GM18907 (cell line): ENCODE measurements around the gene DLG3.
"Not testable (repeated sequence)": the region's sequence is repeated elsewhere in the genome, so short reads cannot be mapped to it uniquely, and the experiment has no call there.

Source experiments
- ATAC-seq: cut with Tn5 transposase; IDR thresholded peaks from one replicate; pipeline ENCODE4 v1.9.1; 2021; ENCODE audit warnings: mild to moderate bottlenecking, moderate library complexity; ENCODE audit not compliant: unreplicated experiment

The DLG3 gene

GRCh38 chrX:70444326-70444945, at the start of gene DLG3:
DLG3 (plus strand) TSS chrX:70444835; CDS start chrX:70445202, 367 bp downstream.
- ATAC-seq: no peak

DNA sequence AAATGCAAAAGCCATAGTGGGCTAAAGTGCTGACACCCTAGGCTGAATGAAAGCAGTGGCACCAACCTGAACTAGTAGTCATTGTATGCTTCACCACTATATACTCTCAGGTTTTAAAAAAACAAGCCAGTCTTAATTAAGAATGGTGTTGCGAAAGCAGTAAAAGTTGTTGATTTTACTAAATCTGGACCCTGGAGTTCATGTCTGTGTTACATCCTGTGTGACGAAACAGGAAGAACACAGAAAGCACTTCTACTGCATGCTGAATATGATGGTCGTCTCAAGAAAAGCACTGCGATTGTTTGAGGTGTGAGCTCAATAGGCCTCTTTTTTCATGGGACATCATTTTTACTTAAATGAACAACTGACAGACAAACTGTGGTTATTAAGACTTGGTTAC, 45.7 kb upstream of the DLG3 start:
- ATAC-seq: no peak

DNA sequence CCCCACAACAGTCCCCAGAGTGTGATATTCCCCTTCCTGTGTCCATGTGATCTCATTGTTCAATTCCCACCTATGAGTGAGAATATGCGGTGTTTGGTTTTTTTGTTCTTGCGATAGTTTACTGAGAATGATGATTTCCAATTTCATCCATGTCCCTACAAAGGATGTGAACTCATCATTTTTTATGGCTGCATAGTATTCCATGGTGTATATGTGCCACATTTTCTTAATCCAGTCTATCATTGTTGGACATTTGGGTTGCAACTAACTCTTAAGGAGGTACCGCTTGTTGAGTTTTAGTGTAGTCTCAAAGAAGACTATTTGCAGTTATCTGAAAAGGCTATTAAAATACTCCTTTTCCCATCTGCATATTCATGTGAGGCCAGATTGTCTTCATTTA, 44.5 kb upstream of the DLG3 start:
- not testable (repeated sequence) for ATAC-seq

DNA sequence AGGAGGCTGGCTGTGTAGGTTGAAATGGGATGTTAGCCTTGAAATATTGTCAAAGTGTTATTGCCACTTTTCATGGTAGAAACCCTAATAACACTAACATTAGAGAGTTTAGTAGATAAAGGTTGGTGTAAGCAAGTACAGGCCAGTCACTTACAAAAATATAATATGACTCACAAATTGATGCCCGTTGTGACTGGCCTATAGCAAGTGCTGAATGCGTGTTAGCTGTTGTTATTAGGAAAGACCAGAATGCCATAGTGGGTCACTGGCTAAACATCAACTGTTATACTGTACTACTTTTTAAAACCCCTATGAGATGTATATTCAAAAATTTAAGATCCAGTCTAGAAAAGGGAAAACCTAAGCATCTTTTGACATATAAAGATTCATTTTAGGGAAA, 41.9 kb upstream of the DLG3 start:
- no peak for ATAC-seq

GRCh38 chrX:70405003-70405402, 39.6 kb upstream of the DLG3 start:
- ATAC-seq: no peak

DNA sequence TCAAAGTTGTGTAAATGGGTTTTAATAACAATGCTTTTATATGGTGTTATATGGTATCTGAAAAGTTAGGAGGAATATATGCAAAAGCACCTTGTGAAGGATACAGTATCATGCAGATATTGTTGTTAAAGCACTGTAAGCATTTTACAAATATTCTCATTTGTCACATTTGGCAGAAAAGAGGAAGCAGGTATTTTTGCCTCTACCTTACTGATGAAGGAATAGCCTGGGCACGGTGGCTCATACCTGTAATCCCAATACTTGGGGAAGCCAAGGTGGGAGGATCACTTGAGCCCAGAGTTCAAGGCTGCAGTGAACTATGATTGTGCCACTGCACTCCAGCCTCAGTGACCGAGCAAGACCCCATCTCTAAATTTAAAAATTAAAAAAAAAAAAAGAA, 33.7 kb upstream of the DLG3 start:
- ATAC-seq: no peak

- ATAC-seq: no peak
Observed at GRCh38 chrX:70411475-70411874, 33.2 kb upstream of the DLG3 start.

DNA sequence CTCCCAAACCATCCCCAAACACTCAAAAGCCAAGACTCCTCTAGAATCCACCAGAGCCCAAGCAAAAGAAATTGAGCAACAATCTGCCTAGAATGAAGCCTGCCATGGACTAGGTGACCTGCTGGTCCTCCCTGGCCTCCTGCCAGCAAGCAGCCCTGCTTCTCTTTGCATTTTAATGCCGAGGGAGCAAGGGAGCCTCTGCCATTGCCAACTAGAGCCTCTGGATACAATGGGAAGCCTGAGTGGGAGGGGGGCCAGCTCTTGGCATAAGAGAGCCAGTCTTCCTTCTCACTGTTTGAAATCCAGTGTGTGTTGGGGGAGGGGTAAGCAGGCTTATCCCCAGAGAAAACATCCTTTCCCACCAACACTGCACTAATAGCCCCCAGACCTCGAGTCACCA, 23.0 kb upstream of the DLG3 start:
- ATAC-seq: no peak

GRCh38 chrX:70422851-70423341, 21.7 kb upstream of the DLG3 start, which contains the start of gene GDPD2:
GDPD2 (plus strand) TSS chrX:70423314; CDS start chrX:70424985, 1,671 bp downstream.
- no peak for ATAC-seq

GRCh38 chrX:70423936-70424675, 20.5 kb upstream of the DLG3 start:
- ATAC-seq: no peak

- ATAC-seq: no peak
Observed at GRCh38 chrX:70424801-70425200, 19.8 kb upstream of the DLG3 start.

- ATAC-seq: no peak
Observed at GRCh38 chrX:70426286-70427278, 18.1 kb upstream of the DLG3 start.

- ATAC-seq: no peak
Observed at GRCh38 chrX:70427365-70427764, 17.3 kb upstream of the DLG3 start.

DNA sequence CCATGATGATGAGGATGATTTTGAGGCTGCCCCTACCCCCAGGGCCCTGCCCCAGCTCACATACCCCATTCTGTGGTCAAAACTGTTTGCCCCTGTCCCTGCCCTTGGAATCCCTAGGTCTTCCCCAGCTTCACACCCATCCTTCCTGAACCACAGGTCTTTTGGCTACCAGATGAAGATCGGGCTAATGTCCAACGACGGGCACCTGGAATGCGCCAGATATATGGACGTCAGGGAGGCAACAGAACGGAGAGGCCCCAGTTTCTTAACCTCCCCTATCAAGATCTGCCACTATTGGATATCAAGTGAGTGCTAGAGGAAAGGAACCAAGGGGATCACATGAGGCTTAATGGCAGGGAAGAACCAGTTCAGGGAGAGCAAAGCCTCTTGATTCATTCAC, 14.9 kb upstream of the DLG3 start:
- ATAC-seq: no peak

- no peak for ATAC-seq
Observed at GRCh38 chrX:70432936-70433847, 11.4 kb upstream of the DLG3 start.

GRCh38 chrX:70433848-70434351, 10.7 kb upstream of the DLG3 start:
- ATAC-seq: peak; percentile 57

DNA sequence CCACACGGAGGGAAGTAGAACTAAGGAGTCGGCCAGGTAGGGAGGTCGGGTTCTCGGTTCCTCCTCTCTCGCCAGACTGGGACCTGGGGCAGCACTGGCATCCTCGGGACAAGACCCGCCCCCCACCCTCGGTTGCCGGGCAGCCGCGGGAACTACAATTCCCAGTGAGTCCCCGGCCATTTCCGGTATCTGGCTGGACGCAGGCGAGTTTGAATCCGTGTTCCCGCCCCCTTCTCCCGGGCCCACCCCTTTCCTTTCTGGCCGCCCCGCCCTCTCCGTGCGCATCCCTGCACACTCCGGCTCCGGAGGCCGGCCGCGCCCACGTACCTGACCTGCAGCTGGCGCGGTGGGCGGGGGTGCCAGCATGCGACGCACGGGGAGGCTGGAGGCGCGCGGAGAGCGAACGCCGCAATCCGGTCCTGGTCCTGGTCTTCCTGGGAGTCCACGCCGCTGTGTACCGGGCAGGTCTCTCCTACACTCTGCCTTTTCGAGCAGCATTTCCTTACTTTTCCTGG, 10.2 kb upstream of the DLG3 start:
- ATAC-seq: peak; percentile 57

DNA sequence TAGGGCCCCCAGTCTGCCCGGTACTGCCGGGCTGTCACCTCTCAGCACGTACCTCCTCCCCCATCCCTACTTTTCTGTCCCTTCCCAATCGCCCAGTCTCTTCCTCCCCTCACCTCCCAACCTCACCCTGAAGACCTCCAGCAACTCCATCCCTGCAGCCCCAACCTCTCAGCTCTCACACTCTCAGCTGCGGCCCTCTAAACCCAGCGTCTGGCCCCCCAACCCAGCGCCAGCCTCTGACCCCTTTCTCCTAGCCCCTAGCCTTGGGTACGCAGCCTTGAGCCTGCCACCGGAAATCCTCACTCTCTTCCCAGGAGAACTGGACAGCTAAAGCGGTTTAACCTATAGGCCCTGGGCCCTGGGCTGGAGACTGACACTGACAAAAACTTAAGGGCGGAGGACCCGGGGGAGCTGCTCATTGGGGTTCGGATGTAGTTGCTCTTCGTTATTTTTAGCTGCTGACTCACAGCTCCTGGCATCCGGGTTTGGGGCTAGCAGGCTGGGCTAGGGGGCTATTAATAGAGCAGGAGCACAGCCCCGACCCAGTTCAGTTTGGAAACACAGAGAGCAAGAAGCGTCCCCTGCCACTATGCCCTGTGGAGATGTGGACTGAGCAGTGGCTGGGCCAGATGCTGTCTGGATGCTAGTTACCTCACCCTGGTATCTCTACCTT, 9.6 kb upstream of the DLG3 start:
- ATAC-seq: no peak

DNA sequence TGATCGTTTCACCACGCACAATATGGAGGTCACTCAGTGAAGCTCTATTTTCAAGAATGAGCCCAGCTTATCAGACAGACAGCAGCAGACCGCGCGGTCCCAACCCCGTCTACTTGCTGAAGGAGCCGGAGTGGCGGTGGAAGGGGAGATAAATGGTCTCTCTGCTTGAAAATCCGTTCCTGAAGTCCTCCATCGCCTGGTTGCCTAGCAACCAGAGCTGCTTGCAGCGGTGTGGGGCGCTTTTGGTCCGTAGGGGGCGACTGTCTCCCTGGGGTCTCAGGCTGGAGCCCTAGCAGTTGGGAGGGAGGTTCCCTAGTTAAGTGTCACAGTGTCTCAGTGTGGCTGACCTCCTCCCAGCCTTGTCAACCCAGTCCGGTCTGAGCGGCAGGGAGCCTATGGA, 8.3 kb upstream of the DLG3 start:
- ATAC-seq: no peak
